IMR-90 (cell line): ENCODE data around the gene SCAMP1. TPM values are rescaled to one million over a fixed set of nuclear protein-coding genes. Genes with fewer than 3 reads are reported as not detected.

Experiments used
- ATAC-seq: fragments of 200-7000 bp; cut with Tn5 transposase; 2 replicates; pipeline ENCODE4 v1.9.1; 2020; ENCODE audit warnings: low read depth, mild to moderate bottlenecking, moderate library complexity
- BruUV-seq: library from RNA; stranded (reverse); fragments of 400-500 nt; replicated peaks from 2 replicates; lab custom pipeline; 2021; lab: Mats Ljungman, UMichigan
- CTCF ChIA-PET: fragments of 300-600 bp; formaldehyde crosslinking; extraction: SDS; loops from one replicate; lab custom pipeline; 2021; ENCODE audit warnings: antibody characterized with exemption; lab: Yijun Ruan, JAX
- POLR2A ChIA-PET: fragments of 300-600 bp; sonication (Branson Sonifier 250); formaldehyde crosslinking; loops from one replicate; lab custom pipeline; 2022; ENCODE audit warnings: antibody characterized with exemption; ENCODE audit not compliant: unreplicated experiment; lab: Charles Lee
- DNase-seq: peaks from one replicate; pipeline ENCODE4 v3.0.0; 2013
- H2AFZ ChIP-seq: replicated peaks from 2 replicates; pipeline ENCODE3; 2013; ENCODE audit warnings: low read length, mild to moderate bottlenecking; ENCODE audit not compliant: poor library complexity
- H2AK5ac ChIP-seq: 2 replicates; pipeline ENCODE4 v1.6.1; 2013; ENCODE audit warnings: low read depth, low read length, inconsistent platforms
- H2AK9ac ChIP-seq: replicated peaks from 2 replicates; pipeline ENCODE3; 2013; ENCODE audit warnings: mild to moderate bottlenecking, low read depth, low read length, moderate library complexity; ENCODE audit not compliant: poor library complexity
- H2BK120ac ChIP-seq: 2 replicates; pipeline ENCODE4 v1.6.1; 2013; ENCODE audit warnings: low read depth, low read length, inconsistent platforms
- H2BK15ac ChIP-seq: 3 replicates; pipeline ENCODE4 v1.6.1; 2013; ENCODE audit warnings: low read depth, low read length, inconsistent platforms
- H2BK20ac ChIP-seq: 2 replicates; pipeline ENCODE4 v1.6.1; 2013; ENCODE audit warnings: low read depth, mild to moderate bottlenecking, inconsistent platforms, low read length, moderate library complexity
- H2BK5ac ChIP-seq: 2 replicates; pipeline ENCODE4 v1.6.1; 2013; ENCODE audit warnings: mild to moderate bottlenecking, low read depth, low read length, inconsistent platforms; ENCODE audit not compliant: poor library complexity, severe bottlenecking
- H3K14ac ChIP-seq: replicated peaks from 2 replicates; pipeline ENCODE4 v1.6.1; 2013; ENCODE audit warnings: low read depth, low read length, inconsistent platforms
- H3K18ac ChIP-seq: 2 replicates; pipeline ENCODE4 v1.6.1; 2013; ENCODE audit warnings: low read depth, low read length, control low read depth
- H3K23ac ChIP-seq: 2 replicates; pipeline ENCODE4 v1.6.1; 2013; ENCODE audit warnings: low read depth, low read length, inconsistent platforms
- H3K27ac ChIP-seq: 2 replicates; pipeline ENCODE4 v1.5.1; 2013; ENCODE audit warnings: mild to moderate bottlenecking, control low read depth, low read length; ENCODE audit not compliant: insufficient read depth
- H3K27me3 ChIP-seq: 2 replicates; pipeline ENCODE4 v1.6.1; 2013; ENCODE audit warnings: low read length; ENCODE audit not compliant: control insufficient read depth, insufficient read depth
- H3K36me3 ChIP-seq: 2 replicates; pipeline ENCODE4 v1.6.1; 2013; ENCODE audit warnings: low read length, mixed read lengths; ENCODE audit not compliant: control insufficient read depth, insufficient read depth
- H3K4ac ChIP-seq: 2 replicates; pipeline ENCODE4 v1.6.1; 2013; ENCODE audit warnings: low read depth, low read length, inconsistent platforms
- H3K4me1 ChIP-seq: 2 replicates; pipeline ENCODE4 v1.6.1; 2013; ENCODE audit warnings: low read length, mixed read lengths; ENCODE audit not compliant: control insufficient read depth, insufficient read depth
- H3K4me2 ChIP-seq: 2 replicates; pipeline ENCODE4 v1.6.1; 2013; ENCODE audit warnings: low read depth, mild to moderate bottlenecking, control low read depth, low read length, moderate library complexity
- H3K4me3 ChIP-seq: 2 replicates; pipeline ENCODE4 v1.5.1; 2013; ENCODE audit warnings: low read depth, mild to moderate bottlenecking, control low read depth, low read length, moderate library complexity; ENCODE audit not compliant: insufficient read depth
- H3K56ac ChIP-seq: 2 replicates; pipeline ENCODE4 v1.6.1; 2013; ENCODE audit warnings: low read length, inconsistent platforms; ENCODE audit not compliant: insufficient read depth; ENCODE audit errors: extremely low read depth
- H3K79me1 ChIP-seq, 2 experiments: 2 replicates each; pipeline ENCODE4 v1.6.1; 2013; ENCODE audit warnings: low read length in 2 of 2, inconsistent platforms in 1 of 2, low read depth in 1 of 2
- H3K9ac ChIP-seq: 2 replicates; pipeline ENCODE4 v1.6.1; 2013; ENCODE audit warnings: low read depth, low read length, control low read depth
- H3K9me1 ChIP-seq: 2 replicates; pipeline ENCODE4 v1.6.1; 2013; ENCODE audit warnings: low read length, inconsistent platforms; ENCODE audit not compliant: insufficient read depth
- H3K9me3 ChIP-seq: 2 replicates; pipeline ENCODE4 v1.6.1; 2013; ENCODE audit warnings: low read length; ENCODE audit not compliant: control insufficient read depth, insufficient read depth
- H4K20me1 ChIP-seq: 2 replicates; pipeline ENCODE4 v1.6.1; 2013; ENCODE audit warnings: low read length, inconsistent platforms; ENCODE audit not compliant: insufficient read depth
- H4K5ac ChIP-seq: 2 replicates; pipeline ENCODE4 v1.6.1; 2013; ENCODE audit warnings: mild to moderate bottlenecking, low read depth, low read length, control low read depth
- H4K8ac ChIP-seq, 2 experiments: 2 replicates each; pipeline ENCODE4 v1.6.1; 2013; ENCODE audit warnings: low read depth in 2 of 2, low read length in 2 of 2, control low read depth in 1 of 2, inconsistent platforms in 1 of 2
- H4K91ac ChIP-seq: 2 replicates; pipeline ENCODE4 v1.6.1; 2013; ENCODE audit warnings: low read depth, low read length, inconsistent platforms; ENCODE audit not compliant: insufficient read depth
- BHLHE40 ChIP-seq: fragments of 150-350 bp; IDR thresholded peaks from 2 replicates; pipeline ENCODE4 v1.6.1; 2016; ENCODE audit warnings: mild to moderate bottlenecking, low read depth, low read length
- CEBPB ChIP-seq: IDR thresholded peaks from 2 replicates; pipeline ENCODE4 v1.6.1; 2012; ENCODE audit warnings: low read depth, low read length, improper control_type of control experiment
- CHD1 ChIP-seq: IDR thresholded peaks from 2 replicates; pipeline ENCODE4 v1.6.1; 2012; ENCODE audit warnings: low read depth, low read length, improper control_type of control experiment
- MAFK ChIP-seq: IDR thresholded peaks from 2 replicates; pipeline ENCODE4 v1.6.1; 2012; ENCODE audit warnings: low read depth, low read length, improper control_type of control experiment
- MAZ ChIP-seq: IDR thresholded peaks from 2 replicates; pipeline ENCODE4 v1.6.1; 2012; ENCODE audit warnings: low read depth, mild to moderate bottlenecking, low read length, improper control_type of control experiment, moderate library complexity, borderline replicate concordance
- MXI1 ChIP-seq: IDR thresholded peaks from 2 replicates; pipeline ENCODE4 v1.6.1; 2012; ENCODE audit warnings: low read depth, mild to moderate bottlenecking, low read length, moderate library complexity, borderline replicate concordance
- RAD21 ChIP-seq: IDR thresholded peaks from 2 replicates; pipeline ENCODE4 v1.6.1; 2012; ENCODE audit warnings: low read length, improper control_type of control experiment
- WGBS, 2 experiments: methylation state at CpG; one replicate each; pipeline versions ENCODE4 v1.1.5 to v1.1.7; 2013; ENCODE audit warnings: missing lambda C conversion rate in 2 of 2; ENCODE audit not compliant: insufficient read length in 1 of 2; ENCODE audit errors: extremely low coverage in 2 of 2; 5-methylcytosine and 5-hydroxymethylcytosine counted together
- dilution Hi-C: fragments of 300-500 bp; cut with HindIII; formaldehyde crosslinking; loops from one replicate; pipeline ENCODE4 v1.14.3; 2018; ENCODE audit warnings: low sequenced_read_pairs; ENCODE audit not compliant: unreplicated experiment
- in situ Hi-C: fragments of 300-500 bp; cut with MboI; formaldehyde crosslinking; loops from 3 replicates; pipeline ENCODE4 v1.14.3; 2019; ENCODE audit warnings: low sequenced_read_pairs, inconsistent platforms, mixed read lengths
- intact Hi-C: fragments of 100-400 bp; cut with micrococcal nuclease; formaldehyde crosslinking; loops from 2 replicates; pipeline ENCODE4 v1.10.0; 2022
- polyA plus RNA-seq, 3 experiments: library from polyadenylated mRNA; depleted of rRNA; stranded (reverse); fragments of >200 nt; gene quantifications; 2 replicates each; pipeline ENCODE4 v1.2.3, GENCODE V29; 2012; ENCODE audit warnings: low replicate concordance in 1 of 3
- total RNA-seq: library from RNA; depleted of rRNA; stranded (reverse); fragments of >200 nt; gene quantifications from 2 replicates; pipeline ENCODE4 v1.2.3, GENCODE V29; 2012
- TF ChIP-seq, protein P1 (sequence below): fragments of 150-350 bp; IDR thresholded peaks from 2 replicates; pipeline ENCODE4 v1.6.1; 2016; ENCODE audit warnings: low read depth, mild to moderate bottlenecking, low read length, moderate library complexity, borderline replicate concordance
- TF ChIP-seq, protein P2 (sequence below): conservative IDR thresholded peaks from 2 replicates; pipeline ENCODE4 v1.5.1; 2012; ENCODE audit warnings: mild to moderate bottlenecking, low read depth, low read length, improper control_type of control experiment

Gene SCAMP1
- total and polyA plus RNA-seq, 2 of the 4 experiments (the other 2 are of a cell fraction) = 13.5 to 114 TPM

DNA sequence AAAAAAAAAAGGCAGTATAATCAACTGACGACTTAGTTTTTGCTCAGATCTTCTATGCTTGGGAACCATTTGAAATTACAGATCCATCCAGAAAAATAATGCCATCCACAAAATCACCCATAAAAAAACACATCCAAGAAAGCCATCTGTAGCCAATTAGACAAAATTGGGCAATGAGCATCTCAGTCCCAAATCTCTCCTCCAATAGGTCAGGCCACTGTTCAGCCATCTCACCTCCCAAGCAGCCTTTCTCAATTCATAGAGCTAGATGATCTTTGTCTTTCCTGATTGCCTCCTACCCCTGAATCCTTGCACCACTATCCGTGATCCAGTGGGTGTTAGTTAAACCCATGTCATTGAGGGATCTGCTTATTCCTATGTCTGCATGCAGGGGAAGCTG, 139.6 kb downstream of the SCAMP1 start:
- Histone ChIP-seq H2BK15ac (no peak overlapping the region), H3K18ac (no peak overlapping the region), H4K8ac (no peak overlapping the region), H2BK20ac (no peak overlapping the region), H3K9ac (no peak overlapping the region), H4K5ac (no peak overlapping the region), H3K4me3 (no peak overlapping the region), H3K27me3 (no peaks in the 10 kb centered on the region), H3K27ac (no peak overlapping the region), H2BK120ac (no peak overlapping the region), H3K79me1 (peaks cover 49 to 83% of the 10 kb centered on the region in 2 experiments), H2AK5ac (peak overlapping the region; percentile 17; the same call in 1 of the 2 replicates), H3K23ac (peak overlapping the region; percentile 39; the same call in 1 of the 2 replicates), H2AFZ (no peak overlapping the region), H3K4ac (peak overlapping the region; percentile 4; the same call in 1 of the 2 replicates), H3K36me3 (no peaks in the 10 kb centered on the region; the same call in 1 of the 2 replicates), H2BK5ac (no peak overlapping the region), H3K14ac (peak overlapping the region; percentile 24; the same call in 1 of the 2 replicates), H3K9me1 (peaks cover 32% of the 10 kb centered on the region), H3K9me3 (no peaks in the 10 kb centered on the region), H3K4me2 (no peak overlapping the region), H4K20me1 (peaks cover 50% of the 10 kb centered on the region), H3K4me1 (peaks cover 28% of the 10 kb centered on the region), H3K56ac (no peak overlapping the region), H4K91ac (no peak overlapping the region), H2AK9ac (no peak overlapping the region)
- CTCF ChIA-PET = interaction anchor here (0.7 kb wide), 1 partner anchor 18 kb away, joined by 9 read pairs; no protein-coding TSS in a partner anchor
- dilution Hi-C loops (no loop called here), intact Hi-C loops (loop anchor here (5.0 kb wide), 1 partner anchor 33 kb away; no protein-coding TSS in a partner anchor), in situ Hi-C loops (loop anchor here (10.0 kb wide), 1 partner anchor 95 kb away; no protein-coding TSS in a partner anchor)
- no TSS peak for BruUV-seq
- TF ChIP-seq CHD1 (no peak), CEBPB (no peak), MAZ (no peak), MXI1 (no peak), MAFK (no peak), RAD21 (no peak), BHLHE40 (no peak)
- TF ChIP-seq, protein P1, sequence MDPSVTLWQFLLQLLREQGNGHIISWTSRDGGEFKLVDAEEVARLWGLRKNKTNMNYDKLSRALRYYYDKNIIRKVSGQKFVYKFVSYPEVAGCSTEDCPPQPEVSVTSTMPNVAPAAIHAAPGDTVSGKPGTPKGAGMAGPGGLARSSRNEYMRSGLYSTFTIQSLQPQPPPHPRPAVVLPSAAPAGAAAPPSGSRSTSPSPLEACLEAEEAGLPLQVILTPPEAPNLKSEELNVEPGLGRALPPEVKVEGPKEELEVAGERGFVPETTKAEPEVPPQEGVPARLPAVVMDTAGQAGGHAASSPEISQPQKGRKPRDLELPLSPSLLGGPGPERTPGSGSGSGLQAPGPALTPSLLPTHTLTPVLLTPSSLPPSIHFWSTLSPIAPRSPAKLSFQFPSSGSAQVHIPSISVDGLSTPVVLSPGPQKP = no peak
- TF ChIP-seq, protein P2, sequence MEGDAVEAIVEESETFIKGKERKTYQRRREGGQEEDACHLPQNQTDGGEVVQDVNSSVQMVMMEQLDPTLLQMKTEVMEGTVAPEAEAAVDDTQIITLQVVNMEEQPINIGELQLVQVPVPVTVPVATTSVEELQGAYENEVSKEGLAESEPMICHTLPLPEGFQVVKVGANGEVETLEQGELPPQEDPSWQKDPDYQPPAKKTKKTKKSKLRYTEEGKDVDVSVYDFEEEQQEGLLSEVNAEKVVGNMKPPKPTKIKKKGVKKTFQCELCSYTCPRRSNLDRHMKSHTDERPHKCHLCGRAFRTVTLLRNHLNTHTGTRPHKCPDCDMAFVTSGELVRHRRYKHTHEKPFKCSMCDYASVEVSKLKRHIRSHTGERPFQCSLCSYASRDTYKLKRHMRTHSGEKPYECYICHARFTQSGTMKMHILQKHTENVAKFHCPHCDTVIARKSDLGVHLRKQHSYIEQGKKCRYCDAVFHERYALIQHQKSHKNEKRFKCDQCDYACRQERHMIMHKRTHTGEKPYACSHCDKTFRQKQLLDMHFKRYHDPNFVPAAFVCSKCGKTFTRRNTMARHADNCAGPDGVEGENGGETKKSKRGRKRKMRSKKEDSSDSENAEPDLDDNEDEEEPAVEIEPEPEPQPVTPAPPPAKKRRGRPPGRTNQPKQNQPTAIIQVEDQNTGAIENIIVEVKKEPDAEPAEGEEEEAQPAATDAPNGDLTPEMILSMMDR = no peak
- no peak for DNase-seq
- no CpG with 5 or more reads among the region's 2 CpGs for WGBS, 2 experiments
- no peak for ATAC-seq
- POLR2A ChIA-PET = no interaction called here
